ENCODE results near the gene NFYA. TPM values are rescaled to one million over a fixed set of nuclear protein-coding genes. Genes with fewer than 3 reads are reported as not detected.

Gene NFYA
- total and polyA plus RNA-seq, 2 of the 13 experiments (the other 11 are each of a cell fraction or from before 2014, with no cell fraction given) = 16.0 to 22.9 TPM

DNA sequence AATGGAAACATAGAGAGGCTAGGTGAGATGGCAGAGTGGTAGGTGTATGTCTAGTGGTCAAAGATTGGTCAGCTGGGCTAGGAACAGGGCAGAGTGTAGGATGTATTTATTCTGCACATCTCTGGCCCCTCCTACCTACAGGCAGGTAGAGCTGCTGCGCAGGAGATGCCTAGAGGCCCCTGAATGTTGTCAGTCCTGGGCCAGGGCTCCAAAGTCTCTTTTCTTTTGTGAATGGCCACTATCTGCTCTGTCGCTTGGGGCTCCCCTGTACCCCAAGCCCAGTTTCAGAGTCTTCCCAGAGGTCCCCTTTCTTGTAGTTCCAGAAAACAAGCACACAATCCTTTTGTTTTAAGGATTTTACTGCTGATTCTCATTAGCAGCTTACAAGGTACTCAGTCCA, 25.5 kb upstream of the NFYA start (continued):
- no peak for TF ChIP-seq SRSF9 (IDR thresholded peaks at IDR 0.05; ENCODE audit: borderline replicate concordance, insufficient read depth, low read depth, low read length, poor library complexity, severe bottlenecking)
- TF ChIP-seq ZFAT (CRISPR knock-in tag; conservative IDR thresholded peaks at IDR 0.05) = no peak
- TF ChIP-seq, protein P1, sequence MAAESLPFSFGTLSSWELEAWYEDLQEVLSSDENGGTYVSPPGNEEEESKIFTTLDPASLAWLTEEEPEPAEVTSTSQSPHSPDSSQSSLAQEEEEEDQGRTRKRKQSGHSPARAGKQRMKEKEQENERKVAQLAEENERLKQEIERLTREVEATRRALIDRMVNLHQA (CRISPR knock-in tag; IDR thresholded peaks at IDR 0.05) = no peak
- TF ChIP-seq, protein P2, sequence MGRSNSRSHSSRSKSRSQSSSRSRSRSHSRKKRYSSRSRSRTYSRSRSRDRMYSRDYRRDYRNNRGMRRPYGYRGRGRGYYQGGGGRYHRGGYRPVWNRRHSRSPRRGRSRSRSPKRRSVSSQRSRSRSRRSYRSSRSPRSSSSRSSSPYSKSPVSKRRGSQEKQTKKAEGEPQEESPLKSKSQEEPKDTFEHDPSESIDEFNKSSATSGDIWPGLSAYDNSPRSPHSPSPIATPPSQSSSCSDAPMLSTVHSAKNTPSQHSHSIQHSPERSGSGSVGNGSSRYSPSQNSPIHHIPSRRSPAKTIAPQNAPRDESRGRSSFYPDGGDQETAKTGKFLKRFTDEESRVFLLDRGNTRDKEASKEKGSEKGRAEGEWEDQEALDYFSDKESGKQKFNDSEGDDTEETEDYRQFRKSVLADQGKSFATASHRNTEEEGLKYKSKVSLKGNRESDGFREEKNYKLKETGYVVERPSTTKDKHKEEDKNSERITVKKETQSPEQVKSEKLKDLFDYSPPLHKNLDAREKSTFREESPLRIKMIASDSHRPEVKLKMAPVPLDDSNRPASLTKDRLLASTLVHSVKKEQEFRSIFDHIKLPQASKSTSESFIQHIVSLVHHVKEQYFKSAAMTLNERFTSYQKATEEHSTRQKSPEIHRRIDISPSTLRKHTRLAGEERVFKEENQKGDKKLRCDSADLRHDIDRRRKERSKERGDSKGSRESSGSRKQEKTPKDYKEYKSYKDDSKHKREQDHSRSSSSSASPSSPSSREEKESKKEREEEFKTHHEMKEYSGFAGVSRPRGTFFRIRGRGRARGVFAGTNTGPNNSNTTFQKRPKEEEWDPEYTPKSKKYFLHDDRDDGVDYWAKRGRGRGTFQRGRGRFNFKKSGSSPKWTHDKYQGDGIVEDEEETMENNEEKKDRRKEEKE (IDR thresholded peaks at IDR 0.05) = no peak
- no peak for TF ChIP-seq CBX1 (IDR thresholded peaks at IDR 0.05; ENCODE audit: low read depth)

DNA sequence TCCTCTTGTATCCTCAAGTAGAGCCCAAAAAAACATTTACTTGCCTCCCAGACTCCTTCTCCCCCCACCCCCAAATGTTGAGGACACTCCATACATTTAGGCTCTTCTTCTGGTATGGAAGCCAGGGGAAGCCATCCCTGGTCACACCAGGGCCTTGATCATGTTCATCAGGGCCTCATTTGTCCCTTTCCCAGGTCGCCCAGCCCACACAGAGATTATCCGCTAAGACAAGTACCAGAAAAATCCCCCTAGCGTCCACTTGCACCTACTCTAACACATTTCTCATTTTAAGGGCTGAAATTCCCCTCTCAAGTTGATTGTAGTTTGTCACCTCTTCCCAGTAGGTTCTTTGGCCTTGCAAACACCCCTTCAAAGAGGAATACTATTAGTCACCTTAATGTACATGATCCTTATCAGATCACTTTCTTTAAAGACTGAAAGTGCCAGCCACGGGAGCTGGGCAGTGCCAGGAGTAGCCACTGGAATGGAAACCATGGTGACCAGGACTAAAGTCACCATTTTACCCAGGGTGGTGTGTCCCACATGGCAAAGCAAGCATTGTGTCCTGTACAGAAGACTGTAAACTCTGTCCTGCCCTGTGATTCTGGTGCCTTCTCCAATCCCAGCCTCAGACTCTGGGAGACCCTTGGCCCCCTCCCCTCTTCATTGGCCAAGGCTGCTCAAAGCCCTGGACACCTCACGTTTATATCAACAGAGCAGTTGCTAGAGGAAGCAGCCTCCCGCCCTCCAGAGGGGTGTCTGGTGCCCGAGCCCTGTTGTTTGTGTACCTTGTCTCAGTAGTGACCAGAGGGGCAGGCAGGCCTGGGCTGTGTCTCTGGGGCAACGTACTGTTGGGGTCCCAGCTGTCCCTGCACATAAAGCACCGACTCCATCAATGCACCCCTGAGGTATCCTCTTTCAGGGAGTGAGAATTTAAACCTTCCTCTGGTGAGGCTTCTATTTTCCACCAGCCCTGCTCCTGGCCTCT, 24.7 kb upstream of the NFYA start:
- 79% methylated on average over 6 of the region's 9 CpGs for WGBS (ENCODE audit: low lambda C conversion rate)
- no peaks in the 10 kb centered on the region for H4K20me1 ChIP-seq (ENCODE audit: insufficient read depth, low read length)
- no peaks in the 10 kb centered on the region for H3K79me2 ChIP-seq (ENCODE audit: insufficient read depth, low read length)
- H2AFZ ChIP-seq (ENCODE audit: low read length) = no peak overlapping the region
- peak; percentile 25 for ATAC-seq
- H3K36me3 ChIP-seq (replicated peaks in 1 of 2; ENCODE audit: control insufficient read depth in 1 of 2, insufficient read depth in 2 of 2, low read length in 2 of 2) = peaks cover 0 to 4% of the 10 kb centered on the region in 2 experiments; a peak in 1 of 5 replicates
- no peak overlapping the region for H3K4me2 ChIP-seq (ENCODE audit: low read depth, low read length)
- DNase-seq (ENCODE audit: low spot score) = no peak
- peak overlapping the region; percentile 14 for H3K27ac ChIP-seq (ENCODE audit: extremely low read length, insufficient read depth, low read length)
- intact Hi-C loops (cut with micrococcal nuclease; ENCODE audit: unreplicated experiment) = no loop called here
- H3K9ac ChIP-seq (ENCODE audit: insufficient read depth, low read depth, low read length) = no peak overlapping the region
- in situ Hi-C loops (cut with HindIII; ENCODE audit: extremely low pct_ligation_motif_present, low pct_unique_long_range_greater_than_20kb) = loop anchor here (25.0 kb wide), 1 partner anchor 711 kb away; no protein-coding TSS in a partner anchor
- no peak for FAIRE-seq
- ChIA-PET CTCF (ENCODE audit: low intra/inter-chr PET ratio, low total read pairs) (no interaction called here), POLR2A (interaction anchor here (1.7 to 3.7 kb wide), 5 partner anchors 7 to 25 kb away, joined by 8 to 18 read pairs (median 10); partner anchors contain the start of genes NFYA and OARD1)
- no peaks in the 10 kb centered on the region for H3K27me3 ChIP-seq (ENCODE audit: control insufficient read depth in 1 of 2, insufficient read depth in 2 of 2, low read length in 2 of 2)
- H3K9me3 ChIP-seq (ENCODE audit: low read length) = no peaks in the 10 kb centered on the region
- no TSS peak for BruUV-seq (replicated peaks)
- H3K4me1 ChIP-seq (ENCODE audit: insufficient read depth, low read length) = peaks cover 50% of the 10 kb centered on the region
- no peak overlapping the region for H3K4me3 ChIP-seq (replicated peaks in 1 of 3; ENCODE audit: insufficient read depth in 1 of 3, low read depth in 2 of 3, low read length in 3 of 3)
- TF ChIP-seq BCL6 (CRISPR knock-in tag; IDR thresholded peaks at IDR 0.05) = no peak
- TF ChIP-seq ZNF446 (CRISPR knock-in tag; IDR thresholded peaks at IDR 0.05) = no peak
- TF ChIP-seq MBD4 (IDR thresholded peaks at IDR 0.05; ENCODE audit: borderline replicate concordance, low read length) = no peak
- TF ChIP-seq RFX1 (IDR thresholded peaks at IDR 0.05) = peak; percentile 42; the same call in 1 of the 2 replicates
- TF ChIP-seq SMC3 (IDR thresholded peaks at IDR 0.05; ENCODE audit: low read length) = no peak
- TF ChIP-seq, protein P3, sequence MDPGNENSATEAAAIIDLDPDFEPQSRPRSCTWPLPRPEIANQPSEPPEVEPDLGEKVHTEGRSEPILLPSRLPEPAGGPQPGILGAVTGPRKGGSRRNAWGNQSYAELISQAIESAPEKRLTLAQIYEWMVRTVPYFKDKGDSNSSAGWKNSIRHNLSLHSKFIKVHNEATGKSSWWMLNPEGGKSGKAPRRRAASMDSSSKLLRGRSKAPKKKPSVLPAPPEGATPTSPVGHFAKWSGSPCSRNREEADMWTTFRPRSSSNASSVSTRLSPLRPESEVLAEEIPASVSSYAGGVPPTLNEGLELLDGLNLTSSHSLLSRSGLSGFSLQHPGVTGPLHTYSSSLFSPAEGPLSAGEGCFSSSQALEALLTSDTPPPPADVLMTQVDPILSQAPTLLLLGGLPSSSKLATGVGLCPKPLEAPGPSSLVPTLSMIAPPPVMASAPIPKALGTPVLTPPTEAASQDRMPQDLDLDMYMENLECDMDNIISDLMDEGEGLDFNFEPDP (CRISPR knock-in tag; conservative IDR thresholded peaks at IDR 0.05) = no peak
- TF ChIP-seq, protein P4, sequence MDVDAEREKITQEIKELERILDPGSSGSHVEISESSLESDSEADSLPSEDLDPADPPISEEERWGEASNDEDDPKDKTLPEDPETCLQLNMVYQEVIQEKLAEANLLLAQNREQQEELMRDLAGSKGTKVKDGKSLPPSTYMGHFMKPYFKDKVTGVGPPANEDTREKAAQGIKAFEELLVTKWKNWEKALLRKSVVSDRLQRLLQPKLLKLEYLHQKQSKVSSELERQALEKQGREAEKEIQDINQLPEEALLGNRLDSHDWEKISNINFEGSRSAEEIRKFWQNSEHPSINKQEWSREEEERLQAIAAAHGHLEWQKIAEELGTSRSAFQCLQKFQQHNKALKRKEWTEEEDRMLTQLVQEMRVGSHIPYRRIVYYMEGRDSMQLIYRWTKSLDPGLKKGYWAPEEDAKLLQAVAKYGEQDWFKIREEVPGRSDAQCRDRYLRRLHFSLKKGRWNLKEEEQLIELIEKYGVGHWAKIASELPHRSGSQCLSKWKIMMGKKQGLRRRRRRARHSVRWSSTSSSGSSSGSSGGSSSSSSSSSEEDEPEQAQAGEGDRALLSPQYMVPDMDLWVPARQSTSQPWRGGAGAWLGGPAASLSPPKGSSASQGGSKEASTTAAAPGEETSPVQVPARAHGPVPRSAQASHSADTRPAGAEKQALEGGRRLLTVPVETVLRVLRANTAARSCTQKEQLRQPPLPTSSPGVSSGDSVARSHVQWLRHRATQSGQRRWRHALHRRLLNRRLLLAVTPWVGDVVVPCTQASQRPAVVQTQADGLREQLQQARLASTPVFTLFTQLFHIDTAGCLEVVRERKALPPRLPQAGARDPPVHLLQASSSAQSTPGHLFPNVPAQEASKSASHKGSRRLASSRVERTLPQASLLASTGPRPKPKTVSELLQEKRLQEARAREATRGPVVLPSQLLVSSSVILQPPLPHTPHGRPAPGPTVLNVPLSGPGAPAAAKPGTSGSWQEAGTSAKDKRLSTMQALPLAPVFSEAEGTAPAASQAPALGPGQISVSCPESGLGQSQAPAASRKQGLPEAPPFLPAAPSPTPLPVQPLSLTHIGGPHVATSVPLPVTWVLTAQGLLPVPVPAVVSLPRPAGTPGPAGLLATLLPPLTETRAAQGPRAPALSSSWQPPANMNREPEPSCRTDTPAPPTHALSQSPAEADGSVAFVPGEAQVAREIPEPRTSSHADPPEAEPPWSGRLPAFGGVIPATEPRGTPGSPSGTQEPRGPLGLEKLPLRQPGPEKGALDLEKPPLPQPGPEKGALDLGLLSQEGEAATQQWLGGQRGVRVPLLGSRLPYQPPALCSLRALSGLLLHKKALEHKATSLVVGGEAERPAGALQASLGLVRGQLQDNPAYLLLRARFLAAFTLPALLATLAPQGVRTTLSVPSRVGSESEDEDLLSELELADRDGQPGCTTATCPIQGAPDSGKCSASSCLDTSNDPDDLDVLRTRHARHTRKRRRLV (CRISPR knock-in tag; IDR thresholded peaks at IDR 0.05) = no peak
